GM19043 (cell line): ENCODE data around the gene TFAP2E.
"Not testable (repeated sequence)": the region's sequence is repeated elsewhere in the genome, so short reads cannot be mapped to it uniquely, and the experiment has no call there.

Experiments
- ATAC-seq: cut with Tn5 transposase; IDR thresholded peaks from one replicate; pipeline ENCODE4 v1.9.1; 2021; ENCODE audit warnings: low read depth; ENCODE audit not compliant: unreplicated experiment

TFAP2E gene

GRCh38 chr1:35570589-35571137 lies 2.5 kb upstream of the TFAP2E start:
- no peak for ATAC-seq

DNA sequence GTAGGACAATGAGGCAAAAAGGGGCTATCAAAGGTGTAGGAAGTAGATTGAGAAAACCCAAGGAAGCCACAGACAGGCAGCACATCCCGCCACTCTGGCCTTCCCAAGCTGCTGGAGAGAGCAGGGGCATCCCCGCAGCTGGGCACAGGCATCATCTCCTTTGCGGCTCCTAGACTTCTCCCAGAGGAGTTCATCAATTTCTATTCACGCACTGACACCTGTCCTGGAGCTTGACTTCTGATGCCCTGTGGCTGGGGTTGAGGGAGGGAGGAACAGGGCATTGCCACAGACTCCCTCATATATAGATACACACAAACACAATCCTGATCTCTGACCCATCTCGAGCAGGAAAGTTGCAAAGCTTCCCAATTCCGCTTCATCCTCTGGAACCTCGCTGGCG lies 1.9 kb upstream of the TFAP2E start:
- ATAC-seq = no peak

DNA sequence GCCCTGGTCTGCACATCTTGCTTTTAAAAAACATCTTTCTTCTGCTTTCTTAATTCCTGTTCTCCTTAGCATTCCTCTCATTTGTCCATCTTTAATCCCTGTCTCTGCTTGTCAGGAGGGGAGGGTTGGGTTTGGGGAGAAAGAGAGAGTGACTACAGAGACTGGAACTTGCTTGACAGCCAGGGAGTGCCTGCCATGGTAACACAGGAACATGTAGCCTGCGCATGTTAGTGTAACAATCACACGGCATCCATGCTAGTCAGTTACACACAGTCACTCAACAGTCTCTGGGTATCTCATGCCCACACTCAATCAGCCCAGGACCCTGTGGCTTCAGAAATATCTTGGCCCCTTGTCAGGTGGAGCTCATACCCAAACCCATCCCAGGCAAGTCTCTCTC lies 818 bp upstream of the TFAP2E start:
- ATAC-seq = no peak

GRCh38 chr1:35574125-35574654 lies 1.1 kb downstream of the TFAP2E start:
- ATAC-seq = no peak

DNA sequence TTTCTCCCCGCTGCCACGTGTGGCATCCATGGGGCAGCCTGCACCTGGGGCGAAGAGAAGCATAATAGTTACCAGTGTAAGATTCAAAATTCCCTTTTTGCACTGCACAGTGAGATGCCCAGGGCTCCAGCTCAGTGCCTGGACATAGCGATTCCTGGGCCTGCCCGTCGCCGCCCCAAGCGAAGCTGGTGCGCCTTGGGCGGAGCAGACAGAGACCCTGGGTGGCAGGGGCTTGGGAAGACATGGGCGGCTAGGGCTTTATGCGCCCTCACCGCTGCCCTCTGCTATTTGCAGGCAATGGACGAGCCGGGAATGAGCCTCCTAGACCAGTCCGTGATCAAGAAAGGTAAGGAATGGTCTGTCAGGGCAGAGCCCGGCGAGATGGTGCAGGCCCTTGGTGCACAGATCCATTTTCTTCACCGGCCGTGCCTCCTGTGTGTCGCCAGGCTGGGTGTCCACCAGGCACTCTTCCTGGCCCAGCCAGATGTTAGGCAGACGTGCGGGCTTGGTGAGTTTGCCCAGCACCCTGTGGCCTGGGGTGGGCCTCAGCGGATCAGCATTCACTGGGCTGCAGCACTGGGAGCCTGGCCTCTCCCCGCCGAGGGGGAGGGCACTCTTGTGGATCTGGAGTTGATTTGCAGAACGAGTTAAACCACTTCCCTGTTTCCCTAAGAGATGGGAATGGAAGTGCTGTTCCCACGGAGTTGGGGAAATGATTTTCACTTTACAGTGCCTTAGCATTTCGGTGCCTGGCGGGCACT lies 1.7 kb downstream of the TFAP2E start:
- ATAC-seq = no peak

DNA sequence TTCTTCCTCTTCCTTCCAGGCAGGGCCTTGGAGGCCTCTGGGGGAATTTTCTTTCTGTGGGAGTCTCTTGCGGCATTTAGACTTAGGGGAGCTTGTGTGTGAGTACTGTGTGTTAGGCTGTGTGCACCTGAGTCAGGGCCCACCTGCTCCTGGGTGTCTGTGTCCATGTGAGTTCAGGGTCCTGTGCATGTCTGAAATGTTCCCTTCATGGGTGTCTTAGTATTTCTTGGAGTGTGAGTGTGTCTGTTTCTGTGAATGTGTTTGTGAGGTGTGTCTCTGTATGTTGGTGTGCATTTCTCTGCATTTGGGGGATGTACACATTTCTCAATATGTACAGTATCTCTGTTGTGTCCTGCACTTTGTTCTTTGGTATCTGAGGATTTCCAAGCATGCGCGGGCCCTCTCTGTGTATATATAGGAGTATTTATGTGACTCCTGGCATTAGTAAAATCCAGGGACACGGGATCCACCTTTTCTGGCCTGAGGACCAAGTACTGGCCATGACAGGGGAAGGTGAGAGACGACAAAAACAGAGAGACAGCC lies 2.4 kb downstream of the TFAP2E start:
- no peak for ATAC-seq

- no peak for ATAC-seq
Measured at GRCh38 chr1:35576061-35576765, 3.1 kb downstream of the TFAP2E start.

DNA sequence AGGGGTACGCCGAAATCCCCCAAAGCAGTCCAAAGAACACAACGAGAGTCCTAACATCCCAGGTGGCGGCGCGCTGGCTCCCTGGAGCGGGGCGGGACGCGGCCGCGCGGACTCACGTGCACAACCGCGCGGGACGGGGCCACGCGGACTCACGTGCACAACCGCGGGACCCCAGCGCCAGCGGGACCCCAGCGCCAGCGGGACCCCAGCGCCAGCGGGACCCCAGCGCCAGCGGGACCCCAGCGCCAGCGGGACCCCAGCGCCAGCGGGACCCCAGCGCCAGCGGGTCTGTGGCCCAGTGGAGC lies 3.6 kb downstream of the TFAP2E start:
- not testable (repeated sequence) for ATAC-seq

- ATAC-seq = peak; percentile 85
Measured at GRCh38 chr1:35577071-35577998, 4.2 kb downstream of the TFAP2E start.

DNA sequence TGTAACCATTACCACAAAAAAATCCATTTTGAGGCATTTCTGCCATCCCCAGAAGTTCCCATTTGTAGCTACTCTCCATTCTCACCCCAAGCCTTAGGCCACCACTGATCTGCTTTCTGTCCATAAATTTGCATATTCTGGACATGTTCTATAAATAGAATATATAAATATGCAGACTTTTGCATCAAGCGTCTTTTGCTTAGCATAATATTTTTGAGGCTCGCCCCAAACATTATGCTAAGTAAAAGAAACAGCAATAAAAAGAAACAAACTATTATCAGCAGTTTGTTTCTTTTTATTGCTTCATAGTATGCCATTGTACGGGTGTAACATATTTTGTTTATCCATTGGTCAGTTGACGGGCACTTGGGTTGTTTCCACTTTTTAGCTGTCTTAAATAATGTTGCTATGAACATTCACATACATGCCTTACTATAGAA lies 7.9 kb downstream of the TFAP2E start:
- no peak for ATAC-seq

DNA sequence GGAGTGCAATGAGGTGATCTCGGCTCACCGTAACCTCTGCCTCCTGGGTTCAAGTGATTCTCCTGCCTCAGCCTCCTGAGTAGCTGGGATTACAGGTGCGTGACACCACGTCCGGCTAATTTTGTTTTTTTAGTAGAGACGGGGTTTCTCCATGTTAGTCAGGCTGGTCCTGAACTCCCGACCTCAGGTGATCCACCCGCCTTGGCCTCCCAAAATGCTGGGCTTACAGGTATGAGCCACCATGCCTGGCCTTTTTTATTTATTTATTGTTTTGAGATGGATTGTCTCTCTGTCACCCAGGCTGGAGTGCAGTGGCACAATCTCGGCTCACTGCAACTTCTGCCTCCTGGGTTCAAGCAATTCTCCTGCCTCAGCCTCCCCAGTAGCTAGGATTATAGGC lies 8.5 kb downstream of the TFAP2E start:
- not testable (repeated sequence) for ATAC-seq

- no peak for ATAC-seq
Measured at GRCh38 chr1:35585281-35585680, 12.2 kb downstream of the TFAP2E start.

DNA sequence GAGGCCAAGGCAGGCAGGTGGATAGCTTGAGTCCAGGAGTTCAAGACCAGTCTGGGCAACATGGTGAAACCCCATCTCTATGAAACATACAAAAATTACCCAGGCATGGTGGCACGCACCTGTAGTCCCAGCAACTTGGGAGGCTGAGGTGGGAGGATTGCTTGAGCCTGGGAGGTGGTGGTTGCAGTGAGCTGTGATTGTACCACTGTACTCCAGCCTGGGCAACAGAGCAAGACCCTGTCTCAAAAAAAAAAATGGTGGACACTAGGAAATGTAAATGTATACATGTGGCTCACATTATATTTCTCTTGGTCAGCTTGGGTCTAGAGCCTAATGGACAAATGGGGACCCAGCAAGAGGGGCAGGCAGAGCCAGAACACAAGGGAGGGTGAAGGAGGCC lies 12.7 kb downstream of the TFAP2E start:
- ATAC-seq = not testable (repeated sequence)

- no peak for ATAC-seq
Measured at GRCh38 chr1:35586808-35587207, 13.7 kb downstream of the TFAP2E start.

DNA sequence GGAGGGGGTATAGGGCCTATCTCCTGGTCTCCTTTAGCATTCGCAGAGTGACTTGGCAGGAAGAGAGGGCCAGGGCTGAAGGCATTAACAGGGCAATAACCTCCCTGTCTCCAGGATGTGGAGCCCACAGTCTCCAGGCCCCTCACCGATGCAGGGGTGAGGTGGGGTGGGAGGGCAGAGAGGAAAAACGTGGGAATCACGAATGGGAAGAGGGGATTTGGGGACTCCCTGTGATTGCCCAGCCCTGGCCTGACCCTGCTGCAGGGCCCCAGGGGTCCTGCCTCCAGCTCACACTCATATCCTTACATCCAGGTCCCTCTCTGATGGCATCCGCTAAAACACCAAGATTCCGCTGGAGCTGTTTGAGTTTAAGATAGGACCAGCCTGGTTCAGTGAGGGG lies 14.6 kb downstream of the TFAP2E start:
- ATAC-seq = no peak

DNA sequence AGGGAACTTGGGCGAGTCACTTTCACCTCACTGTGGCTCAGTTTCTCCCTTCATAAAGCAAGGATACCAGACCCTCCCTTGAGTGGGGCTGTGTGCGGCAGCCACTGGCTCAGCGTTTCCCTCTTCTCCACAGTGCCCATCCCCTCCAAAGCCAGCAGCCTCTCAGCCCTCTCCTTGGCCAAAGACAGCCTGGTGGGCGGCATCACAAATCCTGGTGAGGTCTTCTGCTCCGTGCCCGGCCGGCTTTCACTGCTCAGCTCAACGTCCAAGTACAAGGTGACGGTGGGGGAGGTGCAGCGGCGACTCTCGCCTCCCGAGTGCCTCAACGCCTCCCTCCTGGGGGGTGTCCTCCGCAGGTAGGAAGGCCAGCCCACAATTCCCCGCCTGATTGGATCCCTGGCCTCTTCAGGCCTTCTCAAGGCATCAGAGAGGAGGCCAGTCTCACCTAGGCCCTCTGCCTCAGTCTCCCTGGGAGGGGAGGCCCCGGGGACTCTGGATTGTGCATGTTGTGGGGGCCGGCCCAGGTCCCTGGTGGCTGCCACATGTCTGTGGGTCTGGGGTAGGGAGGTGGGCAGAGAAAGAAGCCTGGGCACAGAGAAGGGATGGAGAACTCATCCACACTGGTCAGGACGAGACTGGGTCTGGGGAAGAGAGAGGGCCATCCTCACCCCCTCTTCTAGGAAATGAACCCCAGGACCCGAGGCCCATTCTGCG lies 15.2 kb downstream of the TFAP2E start:
- ATAC-seq = no peak

DNA sequence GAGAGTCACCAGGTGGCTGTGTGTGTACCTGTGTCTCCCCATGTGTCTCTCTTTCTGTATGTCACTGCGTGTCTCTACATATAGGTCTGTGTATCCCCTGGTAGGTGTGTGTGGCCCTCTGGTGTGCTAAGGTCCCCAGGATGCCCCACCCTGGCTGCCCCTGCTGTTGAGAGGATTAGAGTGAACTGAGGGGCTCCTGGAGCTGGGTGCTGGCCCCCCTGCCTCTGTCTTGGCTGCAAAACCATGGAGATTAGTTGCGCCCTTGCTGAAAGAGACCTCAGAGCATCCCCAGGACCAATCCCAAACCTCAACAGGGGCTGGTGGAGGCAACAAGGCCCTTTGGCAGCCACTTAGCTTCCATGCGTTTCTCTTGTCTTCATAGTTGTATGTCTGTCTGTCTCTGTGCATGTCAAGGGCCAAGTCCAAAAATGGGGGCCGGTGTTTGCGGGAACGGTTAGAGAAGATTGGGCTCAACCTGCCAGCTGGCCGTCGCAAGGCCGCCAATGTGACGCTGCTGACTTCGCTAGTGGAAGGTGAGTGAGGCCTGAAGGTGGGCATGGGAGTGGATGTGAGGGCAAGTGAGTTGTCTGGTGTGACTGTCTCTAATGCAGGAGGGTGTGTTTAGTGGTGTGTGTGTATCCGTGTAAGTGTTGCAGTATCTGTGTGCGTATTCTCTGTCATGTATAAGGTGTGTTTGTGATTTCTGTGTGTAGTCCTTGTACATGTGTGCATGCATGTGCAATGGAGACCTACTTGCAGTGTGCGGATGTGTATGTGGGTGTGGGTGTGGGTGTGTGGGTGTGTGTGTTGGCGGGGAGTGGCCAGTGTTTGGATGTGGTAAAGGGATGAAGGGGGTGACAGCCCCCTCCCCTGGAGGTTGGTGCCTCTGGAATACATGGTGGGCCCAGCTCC lies 16.7 kb downstream of the TFAP2E start:
- no peak for ATAC-seq

DNA sequence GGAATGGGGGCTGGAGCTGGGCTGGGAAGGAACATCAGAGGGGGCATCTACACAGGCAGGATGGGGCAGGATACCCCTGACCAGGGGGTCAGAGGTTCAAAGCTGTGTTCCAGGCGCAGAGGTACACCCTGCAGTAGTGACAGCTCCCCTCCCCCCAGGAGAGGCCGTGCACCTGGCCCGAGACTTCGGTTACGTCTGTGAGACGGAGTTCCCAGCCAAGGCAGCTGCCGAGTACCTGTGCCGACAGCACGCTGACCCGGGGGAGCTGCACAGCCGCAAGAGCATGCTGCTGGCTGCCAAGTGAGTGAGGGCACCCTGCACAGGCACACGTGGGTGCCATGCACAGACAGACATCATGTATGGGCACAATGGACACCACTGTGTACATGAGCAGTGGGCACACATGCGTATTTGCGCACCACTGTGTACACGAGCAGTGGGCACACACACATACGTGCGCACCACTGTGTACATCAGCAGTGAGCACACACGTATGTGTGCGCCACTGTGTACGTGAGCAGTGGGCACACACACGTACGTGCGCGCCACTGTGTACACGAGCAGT lies 17.4 kb downstream of the TFAP2E start:
- ATAC-seq = no peak
